ENCODE results near the gene PRORP. TPM values are rescaled to one million over a fixed set of nuclear protein-coding genes. Genes with fewer than 3 reads are reported as not detected.
A peak's percentile ranks its signal among the peaks of the same experiment; 100 is the strongest.

Gene PRORP
- total and polyA plus RNA-seq, 2 of the 13 experiments (the other 11 are each of a cell fraction or from before 2014, with no cell fraction given) = 48.9 to 88.7 TPM

DNA sequence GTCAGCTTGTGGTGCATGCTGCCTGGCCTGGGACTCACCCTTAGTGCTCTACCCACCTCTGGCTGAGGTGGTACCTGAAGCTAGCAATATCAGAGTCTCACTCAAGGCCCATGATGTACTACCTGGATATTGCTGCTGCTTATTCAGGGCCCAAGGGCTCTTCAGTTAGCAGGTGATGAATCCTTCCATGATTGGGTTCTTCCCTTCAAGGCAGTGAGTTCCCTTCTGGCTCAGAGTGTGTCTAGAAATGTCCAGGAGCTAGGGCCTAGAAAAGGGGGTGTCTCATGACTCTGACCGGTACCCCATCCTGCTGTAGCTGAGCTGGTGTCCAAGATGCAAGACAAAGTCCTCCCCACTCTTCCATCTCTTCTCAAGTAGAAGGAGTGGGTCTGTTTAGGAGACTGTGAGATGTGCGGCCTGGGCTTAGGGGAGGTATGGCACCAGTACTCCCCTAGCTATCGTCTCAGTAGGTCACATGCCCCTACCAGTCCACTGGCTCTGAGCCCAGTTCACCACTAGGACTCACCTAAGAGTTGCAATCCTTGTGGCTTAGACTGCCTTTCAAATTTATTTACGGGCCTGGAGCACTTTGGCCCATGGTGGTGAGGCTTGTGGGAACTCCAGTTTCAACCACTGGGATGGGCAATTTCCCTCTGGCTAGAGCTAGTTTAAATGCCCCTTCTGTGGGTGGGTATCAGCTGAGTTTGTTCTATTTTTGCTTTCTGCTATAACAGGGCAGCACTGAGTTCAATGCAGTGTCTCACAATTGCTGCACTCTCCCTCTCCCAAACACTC is 12.2 kb downstream of the PRORP start (continued):
- 0 out of 2 replicates have a peak, but pooled peaks have one; percentile 53 for TF ChIP-seq ZNF543 (CRISPR knock-in tag; IDR thresholded peaks at IDR 0.05)
- TF ChIP-seq, protein P1, sequence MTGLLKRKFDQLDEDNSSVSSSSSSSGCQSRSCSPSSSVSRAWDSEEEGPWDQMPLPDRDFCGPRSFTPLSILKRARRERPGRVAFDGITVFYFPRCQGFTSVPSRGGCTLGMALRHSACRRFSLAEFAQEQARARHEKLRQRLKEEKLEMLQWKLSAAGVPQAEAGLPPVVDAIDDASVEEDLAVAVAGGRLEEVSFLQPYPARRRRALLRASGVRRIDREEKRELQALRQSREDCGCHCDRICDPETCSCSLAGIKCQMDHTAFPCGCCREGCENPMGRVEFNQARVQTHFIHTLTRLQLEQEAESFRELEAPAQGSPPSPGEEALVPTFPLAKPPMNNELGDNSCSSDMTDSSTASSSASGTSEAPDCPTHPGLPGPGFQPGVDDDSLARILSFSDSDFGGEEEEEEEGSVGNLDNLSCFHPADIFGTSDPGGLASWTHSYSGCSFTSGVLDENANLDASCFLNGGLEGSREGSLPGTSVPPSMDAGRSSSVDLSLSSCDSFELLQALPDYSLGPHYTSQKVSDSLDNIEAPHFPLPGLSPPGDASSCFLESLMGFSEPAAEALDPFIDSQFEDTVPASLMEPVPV (CRISPR knock-in tag; IDR thresholded peaks at IDR 0.05) = no peak
- TF ChIP-seq ZNF790 (CRISPR knock-in tag; IDR thresholded peaks at IDR 0.05; ENCODE audit: borderline replicate concordance) = no peak
- TF ChIP-seq, protein P2, sequence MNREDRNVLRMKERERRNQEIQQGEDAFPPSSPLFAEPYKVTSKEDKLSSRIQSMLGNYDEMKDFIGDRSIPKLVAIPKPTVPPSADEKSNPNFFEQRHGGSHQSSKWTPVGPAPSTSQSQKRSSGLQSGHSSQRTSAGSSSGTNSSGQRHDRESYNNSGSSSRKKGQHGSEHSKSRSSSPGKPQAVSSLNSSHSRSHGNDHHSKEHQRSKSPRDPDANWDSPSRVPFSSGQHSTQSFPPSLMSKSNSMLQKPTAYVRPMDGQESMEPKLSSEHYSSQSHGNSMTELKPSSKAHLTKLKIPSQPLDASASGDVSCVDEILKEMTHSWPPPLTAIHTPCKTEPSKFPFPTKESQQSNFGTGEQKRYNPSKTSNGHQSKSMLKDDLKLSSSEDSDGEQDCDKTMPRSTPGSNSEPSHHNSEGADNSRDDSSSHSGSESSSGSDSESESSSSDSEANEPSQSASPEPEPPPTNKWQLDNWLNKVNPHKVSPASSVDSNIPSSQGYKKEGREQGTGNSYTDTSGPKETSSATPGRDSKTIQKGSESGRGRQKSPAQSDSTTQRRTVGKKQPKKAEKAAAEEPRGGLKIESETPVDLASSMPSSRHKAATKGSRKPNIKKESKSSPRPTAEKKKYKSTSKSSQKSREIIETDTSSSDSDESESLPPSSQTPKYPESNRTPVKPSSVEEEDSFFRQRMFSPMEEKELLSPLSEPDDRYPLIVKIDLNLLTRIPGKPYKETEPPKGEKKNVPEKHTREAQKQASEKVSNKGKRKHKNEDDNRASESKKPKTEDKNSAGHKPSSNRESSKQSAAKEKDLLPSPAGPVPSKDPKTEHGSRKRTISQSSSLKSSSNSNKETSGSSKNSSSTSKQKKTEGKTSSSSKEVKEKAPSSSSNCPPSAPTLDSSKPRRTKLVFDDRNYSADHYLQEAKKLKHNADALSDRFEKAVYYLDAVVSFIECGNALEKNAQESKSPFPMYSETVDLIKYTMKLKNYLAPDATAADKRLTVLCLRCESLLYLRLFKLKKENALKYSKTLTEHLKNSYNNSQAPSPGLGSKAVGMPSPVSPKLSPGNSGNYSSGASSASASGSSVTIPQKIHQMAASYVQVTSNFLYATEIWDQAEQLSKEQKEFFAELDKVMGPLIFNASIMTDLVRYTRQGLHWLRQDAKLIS (CRISPR knock-in tag; IDR thresholded peaks at IDR 0.05) = no peak
- TF ChIP-seq ZNF251 (CRISPR knock-in tag; IDR thresholded peaks at IDR 0.05) = peak; percentile 83; the same call in 1 of the 2 replicates
- TF ChIP-seq STAT5B (CRISPR knock-in tag; IDR thresholded peaks at IDR 0.05) = no peak
- TF ChIP-seq ATF7 (IDR thresholded peaks at IDR 0.05) = no peak
- TF ChIP-seq ATF7 (CRISPR knock-in tag; IDR thresholded peaks at IDR 0.05) = peak; percentile 69; the same call in 1 of the 2 replicates
- no peak for TF ChIP-seq ZFY (CRISPR knock-in tag; IDR thresholded peaks at IDR 0.05)
- TF ChIP-seq ARNTL (CRISPR knock-in tag; IDR thresholded peaks at IDR 0.05) = 0 out of 2 replicates have a peak, but pooled peaks have one; percentile 36
- 0 out of 2 replicates have a peak, but pooled peaks have one; percentile 61 for TF ChIP-seq ZNF230 (CRISPR knock-in tag; IDR thresholded peaks at IDR 0.05)
- TF ChIP-seq, protein P3, sequence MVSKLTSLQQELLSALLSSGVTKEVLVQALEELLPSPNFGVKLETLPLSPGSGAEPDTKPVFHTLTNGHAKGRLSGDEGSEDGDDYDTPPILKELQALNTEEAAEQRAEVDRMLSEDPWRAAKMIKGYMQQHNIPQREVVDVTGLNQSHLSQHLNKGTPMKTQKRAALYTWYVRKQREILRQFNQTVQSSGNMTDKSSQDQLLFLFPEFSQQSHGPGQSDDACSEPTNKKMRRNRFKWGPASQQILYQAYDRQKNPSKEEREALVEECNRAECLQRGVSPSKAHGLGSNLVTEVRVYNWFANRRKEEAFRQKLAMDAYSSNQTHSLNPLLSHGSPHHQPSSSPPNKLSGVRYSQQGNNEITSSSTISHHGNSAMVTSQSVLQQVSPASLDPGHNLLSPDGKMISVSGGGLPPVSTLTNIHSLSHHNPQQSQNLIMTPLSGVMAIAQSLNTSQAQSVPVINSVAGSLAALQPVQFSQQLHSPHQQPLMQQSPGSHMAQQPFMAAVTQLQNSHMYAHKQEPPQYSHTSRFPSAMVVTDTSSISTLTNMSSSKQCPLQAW (CRISPR knock-in tag; IDR thresholded peaks at IDR 0.05) = 0 out of 2 replicates have a peak, but pooled peaks have one; percentile 14
- no peak for TF ChIP-seq ZBTB1 (CRISPR knock-in tag; IDR thresholded peaks at IDR 0.05; ENCODE audit: borderline replicate concordance)
- TF ChIP-seq SP4 (CRISPR knock-in tag; IDR thresholded peaks at IDR 0.05) = 0 out of 2 replicates have a peak, but pooled peaks have one; percentile 20
- TF ChIP-seq ZNF34 (CRISPR knock-in tag; IDR thresholded peaks at IDR 0.05; ENCODE audit: borderline replicate concordance) = 0 out of 2 replicates have a peak, but pooled peaks have one; percentile 66
- TF ChIP-seq, protein P4, sequence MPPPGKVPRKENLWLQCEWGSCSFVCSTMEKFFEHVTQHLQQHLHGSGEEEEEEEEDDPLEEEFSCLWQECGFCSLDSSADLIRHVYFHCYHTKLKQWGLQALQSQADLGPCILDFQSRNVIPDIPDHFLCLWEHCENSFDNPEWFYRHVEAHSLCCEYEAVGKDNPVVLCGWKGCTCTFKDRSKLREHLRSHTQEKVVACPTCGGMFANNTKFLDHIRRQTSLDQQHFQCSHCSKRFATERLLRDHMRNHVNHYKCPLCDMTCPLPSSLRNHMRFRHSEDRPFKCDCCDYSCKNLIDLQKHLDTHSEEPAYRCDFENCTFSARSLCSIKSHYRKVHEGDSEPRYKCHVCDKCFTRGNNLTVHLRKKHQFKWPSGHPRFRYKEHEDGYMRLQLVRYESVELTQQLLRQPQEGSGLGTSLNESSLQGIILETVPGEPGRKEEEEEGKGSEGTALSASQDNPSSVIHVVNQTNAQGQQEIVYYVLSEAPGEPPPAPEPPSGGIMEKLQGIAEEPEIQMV (CRISPR knock-in tag; IDR thresholded peaks at IDR 0.05; ENCODE audit: low read depth) = 0 out of 2 replicates have a peak, but pooled peaks have one; percentile 59
- no peak for TF ChIP-seq ZNF326 (CRISPR knock-in tag; IDR thresholded peaks at IDR 0.05; ENCODE audit: borderline replicate concordance)

Measured in HepG2 (cell line).